Measurements from ENCODE around the gene SLC2A5.

SLC2A5 gene

GRCh38 chr1:8987881-8988617 is 81.4 kb downstream of the SLC2A5 start:
- Histone ChIP-seq H3K27me3 (ENCODE audit: control insufficient read depth, insufficient read depth, low read length) (no peaks in the 10 kb centered on the region), H3K4me3 (ENCODE audit: low read depth, low read length) (no peak overlapping the region), H3K9ac (ENCODE audit: low read depth, low read length) (no peak overlapping the region)

GRCh38 chr1:8986814-8987190 is 82.6 kb downstream of the SLC2A5 start:
- Histone ChIP-seq H3K36me3 (ENCODE audit: control insufficient read depth, insufficient read depth, low read length) (no peaks in the 10 kb centered on the region), H3K9ac (ENCODE audit: low read depth, low read length) (no peak overlapping the region), H3K4me3 (ENCODE audit: low read depth, low read length) (no peak overlapping the region), H3K27me3 (ENCODE audit: control insufficient read depth, insufficient read depth, low read length) (no peaks in the 10 kb centered on the region), H3K4me1 (ENCODE audit: control insufficient read depth, insufficient read depth, low read length) (peaks cover 3% of the 10 kb centered on the region), H3K9me3 (ENCODE audit: control insufficient read depth, insufficient read depth, low read length) (no peaks in the 10 kb centered on the region)

More at GRCh38 chr1:8987881-8988617, 81.4 kb downstream of the SLC2A5 start:
- H3K4me1 ChIP-seq (ENCODE audit: control insufficient read depth, insufficient read depth, low read length), result peaks cover 3% of the 10 kb centered on the region
- no peaks in the 10 kb centered on the region for H3K9me3 ChIP-seq (ENCODE audit: control insufficient read depth, insufficient read depth, low read length)
- no peaks in the 10 kb centered on the region for H3K36me3 ChIP-seq (ENCODE audit: control insufficient read depth, insufficient read depth, low read length)

- Histone ChIP-seq H3K4me1 (ENCODE audit: control insufficient read depth, insufficient read depth, low read length) (peaks cover 3% of the 10 kb centered on the region), H3K9ac (ENCODE audit: low read depth, low read length) (no peak overlapping the region), H3K27me3 (ENCODE audit: control insufficient read depth, insufficient read depth, low read length) (no peaks in the 10 kb centered on the region), H3K4me3 (ENCODE audit: low read depth, low read length) (no peak overlapping the region), H3K9me3 (ENCODE audit: control insufficient read depth, insufficient read depth, low read length) (no peaks in the 10 kb centered on the region), H3K36me3 (ENCODE audit: control insufficient read depth, insufficient read depth, low read length) (no peaks in the 10 kb centered on the region)
Measured at GRCh38 chr1:8985915-8986813, 83.3 kb downstream of the SLC2A5 start.

Data from iPS-15b (cell line).